Endometrial microvascular endothelial cells (primary cell): Measurements from ENCODE around the gene PDE4D. TPM values are rescaled to one million over a fixed set of nuclear protein-coding genes. Genes with fewer than 3 reads are reported as not detected.

Experiments used
- in situ Hi-C: cut with HindIII; loops from 2 replicates; pipeline ENCODE4 v1.10.0; 2017; ENCODE audit warnings: low sequenced_read_pairs, low pct_unique_long_range_greater_than_20kb; ENCODE audit errors: inconsistent ontology term
- total RNA-seq: library from RNA; depleted of rRNA; stranded (reverse); fragments of >200 nt; gene quantifications from one replicate; pipeline ENCODE4 v1.2.3, GENCODE V29; 2015; ENCODE audit errors: inconsistent ontology term

The PDE4D gene
- total RNA-seq, 1 donor from 2014 or later: 7.9 TPM

- in situ Hi-C loops: no loop called here
Measured at GRCh38 chr5:59134471-59135163, 758.9 kb downstream of the PDE4D start.

DNA sequence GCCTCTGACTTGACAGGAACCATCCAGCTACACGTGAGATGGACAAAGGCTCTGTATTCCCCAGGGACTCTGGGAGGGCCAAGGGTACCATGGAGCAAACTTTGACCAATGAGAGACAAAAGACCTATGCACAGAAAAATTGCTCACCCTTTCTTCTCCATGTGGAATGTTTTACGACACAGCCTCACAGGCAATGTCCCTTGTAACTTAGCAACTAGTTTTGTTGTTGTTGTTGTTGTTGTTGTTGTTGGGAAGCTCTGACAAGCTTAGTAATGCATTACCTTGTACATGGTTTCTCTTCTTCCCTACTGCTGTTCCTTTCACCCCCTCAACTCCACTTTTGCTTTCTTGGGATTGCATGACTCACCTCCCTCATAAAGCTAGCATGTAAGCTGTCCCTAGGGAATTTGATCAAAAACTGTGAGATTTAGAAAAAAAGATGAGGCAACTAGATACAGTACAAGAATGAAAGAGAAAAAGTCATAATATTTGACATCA lies 759.7 kb downstream of the PDE4D start:
- in situ Hi-C loops: no loop called here

DNA sequence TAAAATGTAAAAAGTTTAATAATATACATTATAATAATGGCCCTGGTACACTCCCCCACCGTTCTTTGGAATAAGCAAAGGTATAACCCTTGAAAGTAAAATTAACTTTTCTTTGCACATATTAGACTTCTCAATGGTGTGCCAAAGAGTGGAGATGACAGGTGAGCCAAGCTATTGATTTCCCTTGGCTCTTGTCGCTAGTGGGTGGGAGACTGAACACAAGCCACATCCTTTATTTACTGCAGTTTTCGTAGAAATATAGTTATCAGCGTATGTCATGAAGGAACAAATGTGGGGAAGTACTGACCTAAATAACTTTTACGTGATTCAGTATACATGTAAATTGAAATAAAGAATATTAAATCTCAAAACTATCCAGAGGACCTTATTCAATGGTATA lies 761.4 kb downstream of the PDE4D start:
- in situ Hi-C loops: no loop called here

DNA sequence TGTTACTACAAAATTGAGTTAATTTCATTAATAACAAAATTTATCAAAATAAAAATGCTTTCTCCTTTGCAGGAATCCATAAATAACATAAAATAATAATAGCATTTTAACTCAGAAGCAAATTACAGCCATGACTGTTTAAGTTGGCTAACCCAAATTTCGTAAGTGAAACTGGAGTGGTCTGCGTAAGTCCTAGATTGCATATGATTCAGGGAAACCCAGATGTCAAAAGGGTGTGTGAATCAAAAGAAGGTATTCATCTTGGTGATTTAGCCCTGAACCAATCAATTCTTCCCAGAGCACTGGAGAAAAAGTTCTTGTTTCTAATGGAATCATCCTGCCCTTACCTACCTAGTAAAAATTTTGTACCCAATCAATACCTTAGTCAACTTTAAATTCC lies 763.1 kb downstream of the PDE4D start:
- in situ Hi-C loops: no loop called here

DNA sequence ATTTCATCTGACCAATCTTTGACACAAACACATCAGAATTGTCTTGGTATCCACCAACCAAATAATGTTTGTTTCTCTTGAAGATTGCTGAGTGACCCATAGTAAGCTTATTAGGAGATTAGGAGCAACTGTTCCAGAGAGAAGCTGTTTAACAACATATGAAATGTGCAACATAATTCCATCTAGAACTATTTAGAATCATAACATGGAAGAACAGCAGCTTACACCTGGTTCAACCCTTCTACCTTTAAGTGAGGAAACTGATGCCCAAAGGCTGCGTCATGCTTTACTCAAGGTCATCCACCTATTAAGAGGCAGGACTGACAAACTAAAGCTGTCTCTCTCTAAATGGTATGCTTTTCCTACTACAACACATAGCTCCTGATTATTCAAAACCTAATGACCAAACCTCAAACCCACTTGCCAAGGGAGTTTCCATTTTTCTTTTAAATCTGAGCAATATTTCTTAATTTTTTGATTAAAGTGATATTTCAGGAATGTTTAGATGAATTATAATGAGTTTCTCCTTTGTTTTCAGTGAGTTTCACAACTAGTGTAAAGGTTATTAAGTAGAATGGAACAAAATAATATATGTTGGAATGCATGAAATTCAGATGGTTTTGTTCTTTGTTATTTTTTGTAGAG lies 764.8 kb downstream of the PDE4D start:
- in situ Hi-C loops: no loop called here

DNA sequence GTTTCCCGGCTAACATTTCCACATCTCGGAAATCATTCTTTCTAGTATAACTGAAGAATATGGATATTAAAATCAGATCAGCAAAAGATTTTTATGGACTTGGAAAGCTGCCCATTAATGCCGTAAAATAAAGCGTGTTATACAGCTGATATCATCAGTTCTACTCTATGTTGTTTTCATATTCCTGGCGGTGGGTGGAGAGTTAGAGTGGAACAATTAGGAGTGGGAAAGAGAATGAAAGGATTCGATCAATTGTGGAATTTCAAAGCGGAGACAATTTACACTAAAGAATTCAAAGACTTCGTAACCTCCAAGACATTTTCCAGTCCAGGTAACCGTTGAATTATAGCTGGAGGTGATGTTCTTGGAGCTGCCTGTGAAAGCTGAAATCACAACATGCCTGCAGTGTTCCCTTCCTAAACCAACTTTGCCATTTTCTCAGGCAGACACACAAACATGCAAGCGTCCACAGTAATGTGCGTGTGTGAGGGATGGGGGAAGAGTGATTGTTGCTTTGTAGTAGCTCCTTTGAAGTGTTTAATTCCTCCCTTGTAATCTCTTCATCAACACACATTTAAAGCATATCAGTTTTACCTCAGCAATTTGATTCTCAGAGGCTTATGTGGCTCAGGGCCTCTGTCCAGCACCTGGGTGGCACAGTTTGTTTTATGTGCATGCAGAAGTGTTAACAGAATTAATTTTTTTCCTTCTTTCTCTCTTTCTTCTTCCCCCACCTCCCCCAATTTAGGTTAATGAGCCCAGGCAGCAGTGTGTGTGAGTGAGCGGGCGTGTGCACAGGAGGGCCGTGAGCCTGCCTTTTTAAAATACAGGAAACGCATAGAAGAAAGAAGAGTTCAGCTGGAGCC lies 766.6 kb downstream of the PDE4D start:
- in situ Hi-C loops: no loop called here

DNA sequence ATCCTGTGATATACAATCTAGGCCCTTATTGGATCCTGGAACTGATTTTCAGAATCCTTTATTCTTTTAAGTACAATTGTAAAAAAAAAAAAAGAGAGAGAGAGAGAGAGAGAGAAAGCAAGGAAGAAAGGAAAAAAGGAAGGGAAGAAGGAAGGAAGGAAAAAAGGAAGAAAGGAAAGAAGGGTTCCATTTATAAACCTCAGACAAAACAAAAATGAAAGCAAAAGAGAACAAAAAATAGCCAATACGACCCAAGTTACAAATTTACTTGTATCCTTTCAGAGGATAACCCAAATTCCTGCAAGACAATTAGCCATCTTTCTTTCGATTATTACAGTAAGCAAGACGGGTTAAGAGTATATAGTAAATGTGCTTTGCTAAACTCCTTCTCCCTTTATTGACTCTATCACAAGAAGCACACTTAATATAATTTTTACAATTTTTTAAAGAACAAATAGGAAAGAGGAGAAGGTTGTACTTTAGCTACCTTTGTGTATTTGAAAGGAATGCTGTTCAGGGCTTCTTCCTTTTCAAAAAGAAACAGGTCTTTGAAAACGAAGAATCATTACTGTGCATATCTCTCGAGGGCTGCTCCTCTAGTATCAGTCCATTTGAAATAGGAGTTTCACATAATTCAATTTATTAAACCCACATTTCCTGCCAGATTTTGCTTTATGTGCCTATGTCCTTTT lies 767.4 kb downstream of the PDE4D start:
- in situ Hi-C loops: no loop called here

DNA sequence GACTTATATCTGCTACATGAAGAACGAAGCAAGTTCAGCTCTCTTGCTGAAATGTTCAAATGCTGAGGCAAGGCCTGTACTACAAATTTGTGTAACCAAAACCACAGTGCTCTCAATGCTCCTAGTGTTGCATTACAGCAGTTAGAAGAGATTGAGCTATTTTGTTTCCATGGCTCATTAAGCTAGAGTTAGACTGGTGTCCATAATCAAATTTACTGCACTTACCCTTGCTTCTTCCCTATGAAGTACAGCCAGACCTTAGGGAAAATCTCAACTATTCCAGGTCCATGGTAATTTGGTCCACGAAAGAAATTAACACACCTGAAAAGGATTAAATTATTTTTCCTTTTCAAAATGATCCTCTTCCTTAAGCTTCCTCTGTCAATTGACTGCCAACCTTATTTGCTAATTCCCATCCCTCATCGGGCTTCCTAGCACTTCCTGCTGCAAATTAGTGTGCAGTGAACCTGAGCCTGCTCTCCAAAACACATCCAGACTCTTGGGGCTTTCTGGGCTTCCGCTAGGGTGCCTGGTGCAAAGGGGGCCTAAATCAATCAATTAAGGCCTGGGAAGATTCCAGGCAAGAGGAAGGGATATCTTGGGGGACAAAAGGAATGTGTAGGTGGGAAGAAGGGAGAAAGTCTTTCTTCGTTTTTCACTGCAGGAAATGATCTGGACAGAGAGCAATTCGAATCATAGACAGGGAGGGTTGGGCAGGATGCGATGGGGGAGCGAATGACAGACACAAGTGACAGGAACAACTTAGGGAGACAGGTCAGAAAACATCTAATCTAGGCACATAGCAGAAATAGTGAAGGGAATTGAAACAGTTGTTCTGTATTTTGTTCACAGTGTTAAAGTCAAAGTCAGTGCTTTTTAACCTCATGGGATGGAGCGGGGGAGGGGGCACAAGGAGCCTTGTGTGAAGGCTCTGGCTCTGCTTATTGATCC lies 768.2 kb downstream of the PDE4D start:
- in situ Hi-C loops: no loop called here

DNA sequence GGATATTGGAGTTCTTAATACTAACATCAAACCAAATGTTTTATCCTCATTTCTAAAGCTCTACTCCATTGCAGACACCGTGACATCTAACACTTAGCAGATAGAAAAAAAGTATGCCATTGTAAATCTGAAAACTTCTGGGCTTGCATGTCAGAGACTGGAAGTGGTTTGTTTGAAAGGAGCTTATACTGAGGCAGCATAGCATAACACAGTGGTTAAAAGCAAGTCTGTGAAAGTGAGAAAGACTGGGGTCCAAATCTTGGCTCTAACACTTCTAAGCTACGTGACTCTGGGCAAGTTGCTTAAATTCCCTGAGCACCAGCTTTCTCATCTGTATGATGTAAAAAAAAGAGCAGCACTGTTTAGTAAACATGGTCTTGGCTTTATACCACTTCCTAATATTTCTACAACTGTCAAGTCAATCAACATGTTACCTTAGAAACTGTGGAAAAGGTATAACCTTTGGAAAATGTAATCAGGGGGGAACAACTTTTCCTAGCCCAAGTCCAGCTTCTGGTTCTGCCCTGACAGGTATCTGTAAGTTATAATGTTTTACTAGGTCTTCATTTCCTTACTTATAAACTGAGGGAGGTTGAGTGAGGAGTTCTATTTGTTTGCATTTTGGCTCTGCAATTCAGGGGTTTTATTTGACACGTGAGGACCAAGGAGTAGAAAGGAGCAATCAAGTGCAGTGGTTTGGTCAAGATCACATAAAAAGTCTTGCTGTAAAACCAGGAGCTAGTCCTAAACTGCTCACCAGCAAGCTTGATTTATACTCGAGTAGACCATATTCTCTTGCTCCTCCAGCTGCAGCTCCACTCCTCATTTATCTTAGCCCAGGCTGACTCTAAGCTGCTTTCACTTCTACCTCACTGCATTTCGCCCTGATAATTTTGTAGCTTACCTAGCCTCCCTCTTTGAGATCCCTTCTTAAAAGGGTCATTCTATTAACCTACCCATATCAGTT lies 769.6 kb downstream of the PDE4D start:
- in situ Hi-C loops: no loop called here

- in situ Hi-C loops: no loop called here
Measured at GRCh38 chr5:59119480-59119879, 774.0 kb downstream of the PDE4D start.

- in situ Hi-C loops: no loop called here
Measured at GRCh38 chr5:59117320-59117719, 776.2 kb downstream of the PDE4D start.

GRCh38 chr5:59116231-59116865 lies 777.2 kb downstream of the PDE4D start:
- in situ Hi-C loops: no loop called here

GRCh38 chr5:59115345-59115744 lies 778.2 kb downstream of the PDE4D start:
- in situ Hi-C loops: no loop called here

DNA sequence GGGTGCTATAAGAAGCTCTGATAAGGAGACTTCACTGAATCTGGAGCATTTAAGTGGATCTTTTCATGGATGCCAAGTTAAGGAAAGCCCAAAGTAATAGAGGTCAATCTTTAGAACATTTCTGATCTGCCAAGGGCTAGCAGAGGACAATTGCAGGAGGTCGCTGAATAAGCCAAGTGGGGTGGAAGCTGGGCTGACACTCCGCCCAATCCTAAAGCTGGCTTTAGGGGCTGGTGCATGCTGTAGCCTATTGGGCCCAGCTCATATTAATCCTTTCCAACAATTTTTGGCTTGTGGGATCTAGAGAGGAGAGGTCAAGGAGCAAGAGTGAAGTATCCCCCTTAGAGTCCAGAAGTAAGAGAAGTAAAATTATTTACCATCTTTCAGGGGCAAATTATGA lies 784.1 kb downstream of the PDE4D start:
- in situ Hi-C loops: no loop called here

- in situ Hi-C loops: no loop called here
Measured at GRCh38 chr5:59107692-59108091, 785.8 kb downstream of the PDE4D start.

DNA sequence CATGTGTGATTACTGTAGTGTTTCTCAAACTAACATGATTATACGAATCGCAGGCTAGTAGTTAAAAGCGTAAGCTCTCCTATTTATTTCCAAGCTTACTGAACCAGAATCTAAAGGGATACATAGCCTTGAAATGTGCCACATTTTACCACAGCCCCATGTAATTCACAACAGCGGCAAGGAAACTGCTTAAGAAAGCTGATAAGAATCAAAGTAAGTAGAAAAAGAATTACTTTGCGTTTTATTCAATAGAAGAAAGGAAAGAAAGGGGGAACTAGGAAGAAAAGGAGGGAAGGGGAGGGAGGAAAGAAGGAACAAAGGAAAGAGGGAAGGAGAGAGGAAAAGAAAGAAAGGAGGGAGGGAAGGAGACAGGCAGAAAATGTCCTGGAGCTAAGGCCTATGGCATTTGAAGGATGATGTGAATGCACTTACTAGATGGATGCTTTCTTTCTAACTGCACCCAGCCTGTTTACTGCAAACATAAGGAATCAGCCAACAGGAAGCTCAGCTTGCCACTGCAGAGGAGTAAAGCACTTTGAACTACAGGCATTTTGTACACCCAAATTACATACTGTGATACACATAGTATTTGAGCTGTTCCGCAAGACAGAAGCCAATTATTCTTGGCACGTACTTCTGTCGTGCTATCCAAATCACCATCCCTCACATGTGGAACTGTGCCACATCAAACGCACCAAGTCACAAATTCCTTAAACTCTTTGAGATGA lies 789.0 kb downstream of the PDE4D start:
- in situ Hi-C loops: no loop called here
